ENCODE data around the gene BMP7. TPM values are rescaled to one million over a fixed set of nuclear protein-coding genes. Genes with fewer than 3 reads are reported as not detected.

Gene BMP7
- total and polyA plus RNA-seq, 7 donors: under 0.01 to 5.4 (median 2.5) TPM

GRCh38 chr20:57173986-57174385 lies 92.5 kb downstream of the BMP7 start:
- H3K27ac ChIP-seq: no peak overlapping the region
- H3K27me3 ChIP-seq: no peaks in the 10 kb centered on the region
- H3K4me1 ChIP-seq: peaks cover 0 to 3% (median under 1%) of the 10 kb centered on the region in 4 donors
- H3K9me3 ChIP-seq: no peaks in the 10 kb centered on the region
- H3K36me3 ChIP-seq: no peaks in the 10 kb centered on the region
- TF ChIP-seq POLR2A (IDR thresholded peaks at IDR 0.05): no peak
- TF ChIP-seq EP300 (IDR thresholded peaks at IDR 0.05): no peak
- WGBS, 2 donors: 90 to 92% methylated on average over 5 of the region's 5 CpGs
- no peak overlapping the region for H3K4me3 ChIP-seq
- no peak for DNase-seq
- intact Hi-C loops (cut with DNase I): no loop called here

GRCh38 chr20:57173041-57173440 lies 93.4 kb downstream of the BMP7 start:
- Histone ChIP-seq H3K4me3 (no peak overlapping the region), H3K36me3 (no peaks in the 10 kb centered on the region), H3K27me3 (no peaks in the 10 kb centered on the region), H3K9me3 (no peaks in the 10 kb centered on the region), H3K4me1 (peaks cover 0 to 13% (median 9%) of the 10 kb centered on the region in 4 donors), H3K27ac (no peak overlapping the region)
- no peak for DNase-seq
- WGBS, 2 donors: 92 to 95% methylated on average over 15 of the region's 15 CpGs
- intact Hi-C loops (cut with DNase I): no loop called here
- TF ChIP-seq POLR2A (IDR thresholded peaks at IDR 0.05) (no peak), POLR2AphosphoS5 (IDR thresholded peaks at IDR 0.05) (no peak), EP300 (IDR thresholded peaks at IDR 0.05) (no peak), CTCF (IDR thresholded peaks at IDR 0.05) (no peak)

GRCh38 chr20:57170343-57170742 lies 96.1 kb downstream of the BMP7 start:
- DNase-seq: no peak
- WGBS, 2 donors: 34 to 52% methylated on average over 14 of the region's 14 CpGs
- H3K27me3 ChIP-seq: no peaks in the 10 kb centered on the region

GRCh38 chr20:57169162-57169561 lies 97.3 kb downstream of the BMP7 start:
- H3K4me1 ChIP-seq: peaks cover 0 to 24% (median 16%) of the 10 kb centered on the region in 4 donors
- WGBS, 2 donors: 74 to 85% methylated on average over 7 of the region's 7 CpGs
- no peak overlapping the region for H3K4me3 ChIP-seq
- peak overlapping the region in 3 of 4 donors; percentile 70 to 77 (median 72) for H3K27ac ChIP-seq
- H3K9me3 ChIP-seq: no peaks in the 10 kb centered on the region
- no peaks in the 10 kb centered on the region for H3K27me3 ChIP-seq
- DNase-seq: no peak
- TF ChIP-seq CTCF (IDR thresholded peaks at IDR 0.05) (no peak), POLR2A (IDR thresholded peaks at IDR 0.05) (no peak), EP300 (IDR thresholded peaks at IDR 0.05) (no peak), POLR2AphosphoS5 (IDR thresholded peaks at IDR 0.05) (no peak)
- no peaks in the 10 kb centered on the region for H3K36me3 ChIP-seq
- intact Hi-C loops (cut with DNase I): no loop called here

More at GRCh38 chr20:57170343-57170742, 96.1 kb downstream of the BMP7 start:
- Histone ChIP-seq H3K9me3 (no peaks in the 10 kb centered on the region), H3K36me3 (no peaks in the 10 kb centered on the region), H3K4me3 (no peak overlapping the region), H3K27ac (no peak overlapping the region), H3K4me1 (peaks cover 0 to 24% (median 16%) of the 10 kb centered on the region in 4 donors)
- no peak for TF ChIP-seq EP300 (IDR thresholded peaks at IDR 0.05)
- no peak for TF ChIP-seq POLR2A (IDR thresholded peaks at IDR 0.05)
- TF ChIP-seq POLR2AphosphoS5 (IDR thresholded peaks at IDR 0.05): no peak
- no peak for TF ChIP-seq CTCF (IDR thresholded peaks at IDR 0.05)
- intact Hi-C loops (cut with DNase I): no loop called here

GRCh38 chr20:57167971-57168701 lies 98.3 kb downstream of the BMP7 start:
- Histone ChIP-seq H3K9me3 (no peaks in the 10 kb centered on the region), H3K27ac (peak overlapping the region in 3 of 4 donors; percentile 70 to 77 (median 72)), H3K4me1 (peaks cover 0 to 24% (median 16%) of the 10 kb centered on the region in 4 donors), H3K4me3 (no peak overlapping the region), H3K36me3 (no peaks in the 10 kb centered on the region), H3K27me3 (no peaks in the 10 kb centered on the region)
- peak; percentile 75 for DNase-seq
- 29 to 51% methylated on average over 26 of the region's 26 CpGs for WGBS, 2 donors
- TF ChIP-seq CTCF (IDR thresholded peaks at IDR 0.05) (no peak), EP300 (IDR thresholded peaks at IDR 0.05) (peak in 1 of 4 donors; percentile 5), POLR2AphosphoS5 (IDR thresholded peaks at IDR 0.05) (peak in 2 of 4 donors; percentile 41 to 53), POLR2A (IDR thresholded peaks at IDR 0.05) (no peak)
- intact Hi-C loops (cut with DNase I): no loop called here

All from sigmoid colon (tissue), 7 donors.